Measurements from ENCODE around the gene TREH.

The TREH gene

DNA sequence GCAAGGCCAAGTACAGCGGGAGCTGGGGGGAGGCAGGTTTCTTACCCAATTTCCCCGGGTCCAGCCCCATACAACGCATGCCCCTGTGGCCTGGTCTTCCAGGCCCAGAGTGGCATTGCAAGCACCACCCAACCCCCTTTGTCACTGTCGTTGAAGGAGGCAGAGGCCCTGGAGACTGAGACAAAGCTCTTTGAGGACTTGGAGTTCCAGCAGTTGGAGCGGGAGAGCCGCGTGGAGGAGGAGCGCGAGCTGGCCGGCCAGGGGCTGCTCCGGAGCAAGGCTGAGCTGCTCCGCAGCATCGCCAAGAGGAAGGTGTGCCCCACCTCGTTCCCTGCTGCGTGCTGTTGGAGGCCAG, 44.2 kb downstream of the TREH start:
- Mint-ChIP-seq H3K9me3 (no peaks in the 10 kb centered on the region), H3K27ac (no peak overlapping the region), H3K4me3 (no peak overlapping the region), H3K4me1 (peaks cover 8% of the 10 kb centered on the region), H3K36me3 (no peaks in the 10 kb centered on the region)
- DNase-seq (ENCODE audit: low spot score in 2 of 2), result no peak
- ATAC-seq, result no peak

DNA sequence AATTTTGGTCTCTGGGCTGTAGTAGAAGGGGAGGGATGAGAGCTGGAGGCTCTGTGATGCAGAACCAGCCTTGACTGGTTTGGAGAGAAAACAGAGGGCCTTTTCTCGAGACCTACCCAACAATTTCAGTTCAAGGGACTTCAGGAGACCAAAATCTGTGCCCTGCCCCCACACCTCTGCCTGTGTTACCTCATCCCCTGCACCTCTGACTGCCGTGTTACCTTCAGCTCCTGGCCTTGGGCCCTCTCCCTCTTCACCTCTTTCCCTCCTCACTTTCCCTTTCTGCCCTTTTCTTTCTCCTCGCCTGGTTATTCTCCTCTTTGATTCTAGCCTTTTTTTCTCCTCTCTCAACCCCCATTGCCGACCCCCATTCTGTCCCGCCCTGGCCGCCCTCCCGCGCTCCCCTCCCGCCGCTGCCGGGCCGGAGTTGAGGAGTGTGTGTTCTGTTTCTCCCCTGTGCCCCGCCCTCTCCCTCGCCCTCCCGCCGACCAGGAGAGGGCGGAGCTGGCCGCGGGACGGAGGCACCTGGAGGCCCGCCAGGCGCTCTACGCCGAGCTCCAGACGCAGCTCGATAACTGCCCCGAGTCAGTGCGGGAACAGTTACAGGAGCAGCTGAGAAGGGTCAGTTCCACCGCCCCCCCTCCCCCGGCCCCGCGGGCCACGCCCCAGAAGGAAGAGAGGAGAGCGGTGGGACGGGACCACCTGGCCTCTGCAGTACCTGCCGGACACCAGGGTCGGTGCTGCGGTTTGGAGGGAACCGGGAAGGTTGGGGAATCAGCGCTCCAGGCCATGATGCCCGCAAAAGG, 44.8 kb downstream of the TREH start:
- DNase-seq (ENCODE audit: low spot score in 2 of 2), result no peak
- no peak overlapping the region for H3K4me3 Mint-ChIP-seq
- H3K27ac Mint-ChIP-seq, result no peak overlapping the region
- H3K9me3 Mint-ChIP-seq, result no peaks in the 10 kb centered on the region
- no peak for ATAC-seq
- no peaks in the 10 kb centered on the region for H3K36me3 Mint-ChIP-seq
- H3K4me1 Mint-ChIP-seq, result peaks cover 8% of the 10 kb centered on the region

DNA sequence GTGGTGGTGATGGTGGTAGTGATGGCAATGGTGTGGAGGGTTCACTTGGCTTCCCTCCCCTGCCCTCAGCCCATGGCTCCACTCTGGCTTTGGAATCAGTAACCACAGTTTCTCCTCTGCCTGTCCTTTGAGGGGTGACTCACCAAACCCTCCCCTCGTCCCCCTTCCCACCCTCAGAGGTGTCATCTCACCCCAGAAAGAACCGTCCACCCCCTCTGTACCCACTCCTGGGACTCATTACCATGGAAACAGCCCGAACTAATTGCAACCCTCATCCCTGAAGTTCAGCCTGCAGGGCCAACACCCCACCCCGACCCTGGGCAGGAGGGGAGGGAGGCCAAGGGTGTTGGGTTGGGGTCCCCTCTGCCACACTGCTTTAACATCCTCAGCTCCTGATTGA, 45.5 kb downstream of the TREH start:
- Mint-ChIP-seq H3K4me1 (peaks cover 8% of the 10 kb centered on the region), H3K27ac (no peak overlapping the region), H3K9me3 (no peaks in the 10 kb centered on the region), H3K4me3 (no peak overlapping the region), H3K36me3 (no peaks in the 10 kb centered on the region)
- ATAC-seq (no peak), DNase-seq (ENCODE audit: low spot score in 2 of 2) (no peak)

GRCh38 chr11:118633319-118633690, 46.1 kb downstream of the TREH start:
- H3K4me1 Mint-ChIP-seq, result peaks cover 8% of the 10 kb centered on the region
- no peak for ATAC-seq
- no peak overlapping the region for H3K27ac Mint-ChIP-seq

GRCh38 chr11:118632577-118633318, 46.7 kb downstream of the TREH start:
- Mint-ChIP-seq H3K4me1 (peaks cover 8% of the 10 kb centered on the region), H3K27ac (no peak overlapping the region), H3K9me3 (no peaks in the 10 kb centered on the region), H3K4me3 (no peak overlapping the region), H3K36me3 (no peaks in the 10 kb centered on the region)
- ATAC-seq (no peak), DNase-seq (ENCODE audit: low spot score in 2 of 2) (no peak)

More at GRCh38 chr11:118633319-118633690, 46.1 kb downstream of the TREH start:
- Mint-ChIP-seq H3K36me3 (no peaks in the 10 kb centered on the region), H3K9me3 (no peaks in the 10 kb centered on the region), H3K4me3 (no peak overlapping the region)
- DNase-seq (ENCODE audit: low spot score in 2 of 2), result no peak

DNA sequence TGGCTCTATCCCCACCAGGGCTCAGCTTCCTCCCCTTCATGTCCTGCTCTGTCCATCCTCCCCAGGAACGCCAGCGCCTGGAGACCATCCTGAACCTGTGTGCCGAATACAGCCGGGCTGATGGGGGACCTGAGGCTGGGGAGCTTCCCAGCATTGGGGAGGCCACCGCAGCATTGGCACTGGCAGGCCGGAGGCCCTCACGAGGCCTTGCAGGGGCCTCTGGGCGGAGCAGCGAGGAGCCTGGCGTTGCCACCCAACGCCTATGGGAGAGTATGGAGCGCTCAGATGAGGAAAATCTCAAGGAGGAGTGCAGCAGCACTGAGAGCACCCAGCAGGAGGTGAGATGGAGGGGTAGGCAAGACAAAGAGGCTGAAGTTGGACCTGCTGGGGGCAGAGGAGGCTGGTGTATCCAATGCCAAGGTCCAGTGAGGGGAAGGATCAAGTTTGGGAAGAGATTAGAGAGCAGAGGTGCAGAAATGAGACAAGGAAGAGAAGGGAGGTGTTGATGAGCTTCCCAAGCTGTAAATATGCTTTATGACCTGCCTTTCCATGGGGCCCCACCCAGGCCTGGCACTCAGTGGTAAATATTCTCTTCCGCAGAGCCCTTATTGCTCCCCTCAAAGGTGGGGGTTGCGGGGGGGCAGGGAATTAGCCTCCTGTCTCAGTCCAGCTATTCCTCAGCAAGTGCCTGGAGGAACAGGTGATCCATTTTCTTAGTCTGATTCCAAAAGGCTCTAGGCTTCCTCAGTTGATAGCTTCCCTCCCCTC, 48.1 kb downstream of the TREH start:
- no peaks in the 10 kb centered on the region for H3K9me3 Mint-ChIP-seq
- ATAC-seq (no peak), DNase-seq (ENCODE audit: low spot score in 2 of 2) (no peak)
- H3K4me3 Mint-ChIP-seq, result no peak overlapping the region
- H3K27ac Mint-ChIP-seq, result no peak overlapping the region
- H3K36me3 Mint-ChIP-seq, result no peaks in the 10 kb centered on the region
- peaks cover 8% of the 10 kb centered on the region for H3K4me1 Mint-ChIP-seq

DNA sequence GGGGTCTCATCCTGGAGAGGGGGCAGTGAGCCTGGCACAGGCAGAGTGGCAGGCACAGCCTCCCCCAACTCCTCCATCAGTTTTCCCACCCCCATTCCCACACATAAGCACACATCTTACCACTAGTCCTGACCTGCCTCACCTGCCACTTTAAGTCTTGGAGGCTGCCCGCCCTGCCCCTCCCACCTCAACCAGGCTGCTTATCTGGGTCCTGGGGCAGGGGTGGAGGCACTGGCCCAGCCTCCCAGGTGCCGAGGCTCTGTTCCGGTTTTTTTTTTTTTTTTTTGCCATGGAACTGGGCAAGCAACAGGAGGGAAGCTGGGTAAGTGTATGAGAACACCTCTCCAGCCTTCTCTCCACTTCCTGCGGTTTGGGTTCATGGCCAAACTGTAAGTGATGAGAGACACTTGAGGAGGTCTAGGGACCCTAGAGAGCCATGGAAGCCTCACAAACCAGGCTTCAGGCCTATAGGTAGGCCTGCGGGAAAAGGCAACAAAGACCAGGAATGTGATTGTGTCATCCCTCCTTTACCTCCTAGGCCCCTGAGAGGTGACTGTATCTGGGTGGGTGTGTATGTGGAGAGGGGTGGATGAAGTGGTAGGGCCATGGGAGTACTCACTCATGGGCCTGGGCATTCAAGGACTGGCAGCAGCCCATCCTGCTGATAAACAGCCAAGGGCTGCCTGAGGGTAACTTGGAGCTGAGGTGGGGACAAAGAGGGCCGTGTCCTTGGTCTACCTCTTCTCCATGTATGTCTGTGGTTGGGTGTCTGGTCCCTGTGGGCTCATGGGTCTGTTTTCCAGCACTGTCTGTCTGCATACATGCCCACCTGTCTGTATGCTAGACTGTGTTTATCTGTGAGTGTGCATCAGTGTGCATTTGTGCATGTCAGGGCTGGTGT, 49.4 kb downstream of the TREH start:
- Mint-ChIP-seq H3K4me3 (no peak overlapping the region), H3K4me1 (peaks cover 8% of the 10 kb centered on the region), H3K27ac (no peak overlapping the region), H3K36me3 (no peaks in the 10 kb centered on the region), H3K9me3 (no peaks in the 10 kb centered on the region)
- no peak for ATAC-seq
- DNase-seq (ENCODE audit: low spot score in 2 of 2), result no peak

DNA sequence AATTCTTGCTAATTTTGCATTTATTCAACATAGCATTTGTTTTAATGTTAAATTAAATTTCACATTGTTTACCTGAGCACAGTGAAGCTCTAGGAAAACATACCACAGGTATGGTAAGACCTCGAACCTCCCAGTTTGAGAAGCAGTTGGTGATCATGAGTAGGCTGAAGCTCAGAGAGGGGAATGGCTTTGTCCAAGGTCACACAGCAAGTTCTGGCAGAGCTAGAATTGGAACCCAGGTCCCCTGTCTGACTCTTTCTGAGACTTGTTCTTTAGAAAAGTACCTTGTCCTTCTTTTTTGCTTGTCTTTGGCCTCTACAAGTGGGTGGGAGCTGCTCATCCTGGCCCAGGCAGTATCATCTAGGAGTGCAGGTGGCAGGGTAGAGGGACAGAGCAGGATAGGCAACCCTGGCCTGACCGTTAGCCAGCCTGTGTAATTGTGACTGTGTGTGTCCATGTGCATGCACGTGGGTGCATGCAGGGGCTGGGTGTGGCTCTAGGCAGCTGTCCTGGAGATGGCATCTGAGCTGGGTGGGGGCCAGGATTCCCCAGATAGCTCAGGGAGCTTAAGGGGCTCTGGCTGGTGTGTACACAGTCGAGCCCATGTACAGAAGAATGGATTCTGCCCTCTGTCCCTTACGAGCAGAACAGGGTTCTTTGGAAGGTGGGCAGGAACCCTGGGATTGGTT, 50.4 kb downstream of the TREH start:
- no peaks in the 10 kb centered on the region for H3K9me3 Mint-ChIP-seq
- ATAC-seq (no peak), DNase-seq (ENCODE audit: low spot score in 2 of 2) (no peak)
- no peak overlapping the region for H3K4me3 Mint-ChIP-seq
- no peaks in the 10 kb centered on the region for H3K36me3 Mint-ChIP-seq
- peaks cover 3% of the 10 kb centered on the region for H3K4me1 Mint-ChIP-seq
- no peak overlapping the region for H3K27ac Mint-ChIP-seq

GRCh38 chr11:118628432-118628831, 51.0 kb downstream of the TREH start:
- DNase-seq (ENCODE audit: low spot score in 2 of 2) (no peak), ATAC-seq (no peak)
- no peaks in the 10 kb centered on the region for H3K9me3 Mint-ChIP-seq
- H3K36me3 Mint-ChIP-seq, result no peaks in the 10 kb centered on the region
- no peaks in the 10 kb centered on the region for H3K4me1 Mint-ChIP-seq
- H3K4me3 Mint-ChIP-seq, result no peak overlapping the region
- H3K27ac Mint-ChIP-seq, result no peak overlapping the region

DNA sequence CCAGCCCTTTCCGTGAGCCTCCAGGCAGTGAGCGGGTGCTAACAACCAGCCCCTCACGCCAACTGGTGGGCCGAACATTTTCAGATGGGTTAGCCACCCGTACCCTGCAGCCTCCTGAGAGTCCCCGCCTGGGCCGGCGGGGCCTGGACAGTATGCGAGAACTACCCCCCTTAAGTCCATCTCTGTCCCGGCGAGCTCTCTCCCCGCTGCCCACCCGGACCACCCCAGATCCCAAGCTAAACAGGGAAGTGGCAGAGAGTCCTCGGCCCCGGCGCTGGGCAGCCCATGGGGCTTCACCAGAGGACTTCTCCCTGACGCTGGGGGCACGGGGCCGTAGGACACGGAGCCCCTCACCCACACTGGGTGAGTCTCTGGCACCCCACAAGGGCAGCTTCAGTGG, 51.4 kb downstream of the TREH start:
- H3K4me1 Mint-ChIP-seq, result no peaks in the 10 kb centered on the region
- no peak overlapping the region for H3K27ac Mint-ChIP-seq
- H3K4me3 Mint-ChIP-seq, result no peak overlapping the region
- no peaks in the 10 kb centered on the region for H3K9me3 Mint-ChIP-seq
- H3K36me3 Mint-ChIP-seq, result no peaks in the 10 kb centered on the region
- no peak for DNase-seq (ENCODE audit: low spot score in 2 of 2)
- ATAC-seq, result no peak

- ATAC-seq (no peak), DNase-seq (ENCODE audit: low spot score in 2 of 2) (no peak)
- H3K9me3 Mint-ChIP-seq, result no peaks in the 10 kb centered on the region
- H3K4me3 Mint-ChIP-seq, result no peak overlapping the region
- H3K36me3 Mint-ChIP-seq, result no peaks in the 10 kb centered on the region
- H3K27ac Mint-ChIP-seq, result no peak overlapping the region
- no peaks in the 10 kb centered on the region for H3K4me1 Mint-ChIP-seq
Observed at GRCh38 chr11:118627566-118627965, 51.9 kb downstream of the TREH start.

DNA sequence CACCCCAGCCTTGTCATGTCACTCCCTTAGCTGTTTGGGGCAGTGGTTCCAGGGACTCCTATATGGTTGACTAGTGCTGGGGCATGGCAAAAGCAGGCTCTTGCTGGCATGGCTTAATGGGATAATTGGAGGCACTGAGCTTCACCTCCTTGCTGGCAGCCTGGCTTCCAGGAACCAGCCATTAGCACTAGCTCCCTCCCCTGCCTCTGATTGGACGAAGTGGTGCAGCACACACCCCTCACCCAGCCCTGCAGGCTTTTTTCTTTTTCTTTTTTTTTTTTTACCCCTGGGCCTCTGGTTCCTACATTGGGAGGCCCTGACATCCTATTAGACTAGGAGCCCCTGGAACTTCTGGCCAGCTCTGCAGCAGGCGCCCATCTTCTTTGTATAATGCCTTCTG, 53.5 kb downstream of the TREH start:
- H3K27ac Mint-ChIP-seq, result no peak overlapping the region
- ATAC-seq, result no peak
- no peak for DNase-seq (ENCODE audit: low spot score in 2 of 2)
- peaks cover 3% of the 10 kb centered on the region for H3K4me1 Mint-ChIP-seq
- no peaks in the 10 kb centered on the region for H3K36me3 Mint-ChIP-seq
- H3K4me3 Mint-ChIP-seq, result no peak overlapping the region
- H3K9me3 Mint-ChIP-seq, result no peaks in the 10 kb centered on the region

DNA sequence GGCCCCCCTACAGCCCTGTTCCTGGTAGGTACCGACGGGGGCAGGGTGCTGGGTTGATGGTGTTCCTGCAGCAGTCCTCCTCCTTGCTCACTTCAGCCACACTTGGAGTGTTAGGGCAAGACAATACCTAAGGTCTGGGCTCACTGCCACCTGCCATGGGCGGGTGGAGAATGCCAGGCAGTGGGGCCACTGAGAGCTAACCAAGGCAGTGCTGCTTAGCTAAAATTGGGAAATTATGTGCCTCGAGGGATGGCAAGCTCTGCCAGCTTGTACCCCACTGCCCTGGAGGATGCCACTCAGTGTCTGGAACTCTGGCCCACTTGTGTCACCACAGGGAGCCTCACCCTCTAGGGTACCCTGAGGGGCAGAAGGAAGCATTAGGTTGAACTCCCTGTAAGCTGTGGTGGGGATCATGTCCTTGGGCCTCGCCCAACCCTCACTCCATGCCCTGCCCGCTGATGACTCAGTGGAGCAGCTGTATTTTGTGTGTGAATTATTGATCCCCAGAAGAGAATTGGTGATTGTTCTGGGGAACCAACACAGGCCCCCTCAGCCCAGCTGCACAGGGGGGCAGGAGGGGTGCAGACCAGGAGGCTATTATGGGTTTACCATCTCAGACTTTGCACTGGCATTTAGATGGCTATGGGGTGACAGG, 54.3 kb downstream of the TREH start:
- no peak overlapping the region for H3K4me3 Mint-ChIP-seq
- DNase-seq (ENCODE audit: low spot score in 2 of 2) (no peak), ATAC-seq (no peak)
- H3K36me3 Mint-ChIP-seq, result no peaks in the 10 kb centered on the region
- H3K4me1 Mint-ChIP-seq, result peaks cover 10% of the 10 kb centered on the region
- H3K9me3 Mint-ChIP-seq, result no peaks in the 10 kb centered on the region
- no peak overlapping the region for H3K27ac Mint-ChIP-seq

GRCh38 chr11:118623269-118623655, 56.2 kb downstream of the TREH start:
- peaks cover 19% of the 10 kb centered on the region for H3K4me1 Mint-ChIP-seq
- no peak for DNase-seq (ENCODE audit: low spot score in 2 of 2)
- no peak overlapping the region for H3K4me3 Mint-ChIP-seq
- H3K27ac Mint-ChIP-seq, result no peak overlapping the region
- no peak for ATAC-seq
- no peaks in the 10 kb centered on the region for H3K9me3 Mint-ChIP-seq
- no peaks in the 10 kb centered on the region for H3K36me3 Mint-ChIP-seq
